Uterus (tissue), 2 donors: Measurements from ENCODE around the gene BATF3.

Experiments
- POLR2A ChIP-seq, 2 donors: fragments of 450-650 bp; IDR thresholded peaks; one replicate each; pipeline ENCODE4 v1.6.1; 2016; ENCODE audit warnings: antibody characterized with exemption in 2 of 2, mild to moderate bottlenecking in 1 of 2, moderate library complexity in 1 of 2
- TF ChIP-seq, protein P1 (sequence below), 4 experiments: fragments of 200-600 bp in 2 of 4; fragments of 450-650 bp in 2 of 4; sonication (generic) in 2 of 4; IDR thresholded peaks; one replicate each; pipeline ENCODE4 v1.5.1; 2016 to 2019; ENCODE audit warnings: antibody characterized with exemption in 4 of 4, mild to moderate bottlenecking in 2 of 4, moderate library complexity in 1 of 4

DNA sequence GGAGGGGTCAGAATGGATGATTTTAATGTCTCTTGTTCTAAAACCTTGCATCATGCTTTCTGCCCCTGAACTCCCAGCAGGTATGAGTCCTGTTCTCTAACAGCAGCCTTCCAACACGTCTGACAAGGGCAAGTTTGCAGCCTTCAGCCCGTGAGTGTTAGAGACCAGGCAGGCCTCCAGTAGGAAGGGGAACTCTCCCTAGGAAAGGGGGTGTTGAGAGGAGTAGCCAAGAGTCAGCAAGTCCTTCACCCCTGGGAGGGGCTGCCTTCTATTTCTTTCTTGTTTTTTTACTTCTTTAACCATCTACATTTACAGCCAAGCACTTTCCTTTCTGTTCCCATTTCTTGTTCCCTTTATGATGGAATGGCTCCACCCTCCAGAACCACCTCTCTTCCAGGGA, 14.2 kb downstream of the BATF3 start:
- TF ChIP-seq POLR2A (IDR thresholded peaks at IDR 0.05) = no peak
- TF ChIP-seq, protein P1, sequence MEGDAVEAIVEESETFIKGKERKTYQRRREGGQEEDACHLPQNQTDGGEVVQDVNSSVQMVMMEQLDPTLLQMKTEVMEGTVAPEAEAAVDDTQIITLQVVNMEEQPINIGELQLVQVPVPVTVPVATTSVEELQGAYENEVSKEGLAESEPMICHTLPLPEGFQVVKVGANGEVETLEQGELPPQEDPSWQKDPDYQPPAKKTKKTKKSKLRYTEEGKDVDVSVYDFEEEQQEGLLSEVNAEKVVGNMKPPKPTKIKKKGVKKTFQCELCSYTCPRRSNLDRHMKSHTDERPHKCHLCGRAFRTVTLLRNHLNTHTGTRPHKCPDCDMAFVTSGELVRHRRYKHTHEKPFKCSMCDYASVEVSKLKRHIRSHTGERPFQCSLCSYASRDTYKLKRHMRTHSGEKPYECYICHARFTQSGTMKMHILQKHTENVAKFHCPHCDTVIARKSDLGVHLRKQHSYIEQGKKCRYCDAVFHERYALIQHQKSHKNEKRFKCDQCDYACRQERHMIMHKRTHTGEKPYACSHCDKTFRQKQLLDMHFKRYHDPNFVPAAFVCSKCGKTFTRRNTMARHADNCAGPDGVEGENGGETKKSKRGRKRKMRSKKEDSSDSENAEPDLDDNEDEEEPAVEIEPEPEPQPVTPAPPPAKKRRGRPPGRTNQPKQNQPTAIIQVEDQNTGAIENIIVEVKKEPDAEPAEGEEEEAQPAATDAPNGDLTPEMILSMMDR (IDR thresholded peaks at IDR 0.05) = no peak
